ENCODE measurements around the gene PPP1R12B.
"Not testable (repeated sequence)": the region's sequence is repeated elsewhere in the genome, so short reads cannot be mapped to it uniquely, and the experiment has no call there.

PPP1R12B gene

DNA sequence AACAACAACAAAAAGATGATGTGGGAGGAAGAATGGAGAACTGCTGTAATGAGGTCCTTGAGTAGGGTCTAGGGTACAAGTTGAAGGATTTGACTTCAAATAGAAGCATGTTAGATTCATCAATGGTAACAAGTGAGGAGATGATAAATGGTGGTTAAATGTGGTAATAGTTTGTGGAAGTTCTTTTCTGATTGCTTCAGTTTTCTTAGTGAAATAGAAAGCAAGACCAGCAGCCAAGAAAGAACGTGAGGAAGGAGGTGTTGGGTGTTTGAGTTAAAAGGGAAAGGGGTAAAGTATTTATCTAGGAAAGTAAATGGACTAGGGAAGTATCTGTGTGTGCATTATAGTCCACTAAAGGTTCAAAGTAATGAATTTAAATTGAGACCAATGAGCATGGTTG lies 177.6 kb downstream of the PPP1R12B start:
- DNase-seq (ENCODE audit: low read depth in 2 of 3, low spot score in 2 of 3): not testable (repeated sequence)

DNA sequence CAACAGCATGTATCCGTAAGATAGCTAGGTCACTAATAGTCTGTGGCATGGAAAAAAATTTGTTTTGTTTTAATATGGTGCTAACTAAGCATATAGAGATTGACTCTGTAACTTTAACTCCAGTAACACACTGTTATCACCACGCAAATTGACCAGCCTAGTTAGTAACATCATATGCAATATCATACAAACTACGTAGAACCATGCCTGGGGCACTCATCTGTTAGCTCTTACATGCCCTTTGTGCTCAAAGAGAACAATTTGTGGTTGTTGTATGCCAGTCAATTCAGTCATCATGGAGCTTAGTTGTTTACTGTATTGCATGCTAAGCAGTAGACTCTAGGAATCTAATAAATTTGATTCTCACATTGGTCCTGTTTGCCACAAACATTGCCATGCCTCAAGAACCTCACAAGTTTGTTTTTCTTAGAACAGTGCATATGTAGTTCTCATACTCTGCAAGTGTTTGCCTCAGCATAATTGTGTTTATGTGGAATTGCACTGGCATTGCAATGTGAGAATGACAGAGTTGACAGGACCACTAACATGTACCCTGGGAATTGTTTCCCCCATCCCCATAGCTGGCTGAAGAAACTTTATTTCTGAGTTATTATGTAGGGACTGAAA lies 179.7 kb downstream of the PPP1R12B start:
- DNase-seq (ENCODE audit: low read depth in 2 of 3, low spot score in 2 of 3): not testable (repeated sequence)

DNA sequence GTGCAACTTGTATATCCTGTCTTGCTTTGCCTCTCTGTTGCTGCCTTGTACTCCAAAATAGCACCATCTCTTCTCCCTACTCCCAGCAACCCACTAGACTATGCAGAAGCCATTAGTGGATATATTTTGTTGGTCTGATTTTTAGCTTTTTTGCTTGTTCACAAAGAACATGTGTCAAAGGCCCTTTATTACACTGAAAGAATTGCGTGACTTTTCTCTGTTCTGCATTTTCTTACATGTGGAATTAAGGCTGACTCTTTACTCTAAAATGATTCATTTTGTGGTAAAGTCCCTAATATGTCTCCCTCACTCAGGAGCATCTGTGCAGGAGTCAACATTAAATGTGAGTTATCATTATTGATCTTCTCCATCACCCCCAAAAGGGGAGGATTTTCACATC lies 182.2 kb downstream of the PPP1R12B start:
- not testable (repeated sequence) for DNase-seq (ENCODE audit: low read depth in 2 of 3, low spot score in 2 of 3)

DNA sequence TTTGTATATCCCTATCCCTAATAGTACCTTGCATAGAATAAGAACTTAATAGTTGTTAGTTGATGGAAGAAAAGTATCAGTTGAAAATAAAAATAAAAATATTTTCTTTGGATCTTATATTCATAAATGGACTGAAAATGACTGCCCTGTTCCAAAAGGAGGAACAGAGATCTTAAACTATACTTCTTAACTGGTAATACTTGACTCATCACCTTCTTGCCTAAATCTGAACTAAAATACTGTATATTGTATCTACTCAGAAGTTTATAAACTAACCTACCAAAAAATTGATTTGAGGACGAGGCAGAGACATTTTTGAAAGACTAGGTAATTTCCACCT lies 182.9 kb downstream of the PPP1R12B start:
- DNase-seq (ENCODE audit: low read depth in 2 of 3, low spot score in 2 of 3): no peak

DNA sequence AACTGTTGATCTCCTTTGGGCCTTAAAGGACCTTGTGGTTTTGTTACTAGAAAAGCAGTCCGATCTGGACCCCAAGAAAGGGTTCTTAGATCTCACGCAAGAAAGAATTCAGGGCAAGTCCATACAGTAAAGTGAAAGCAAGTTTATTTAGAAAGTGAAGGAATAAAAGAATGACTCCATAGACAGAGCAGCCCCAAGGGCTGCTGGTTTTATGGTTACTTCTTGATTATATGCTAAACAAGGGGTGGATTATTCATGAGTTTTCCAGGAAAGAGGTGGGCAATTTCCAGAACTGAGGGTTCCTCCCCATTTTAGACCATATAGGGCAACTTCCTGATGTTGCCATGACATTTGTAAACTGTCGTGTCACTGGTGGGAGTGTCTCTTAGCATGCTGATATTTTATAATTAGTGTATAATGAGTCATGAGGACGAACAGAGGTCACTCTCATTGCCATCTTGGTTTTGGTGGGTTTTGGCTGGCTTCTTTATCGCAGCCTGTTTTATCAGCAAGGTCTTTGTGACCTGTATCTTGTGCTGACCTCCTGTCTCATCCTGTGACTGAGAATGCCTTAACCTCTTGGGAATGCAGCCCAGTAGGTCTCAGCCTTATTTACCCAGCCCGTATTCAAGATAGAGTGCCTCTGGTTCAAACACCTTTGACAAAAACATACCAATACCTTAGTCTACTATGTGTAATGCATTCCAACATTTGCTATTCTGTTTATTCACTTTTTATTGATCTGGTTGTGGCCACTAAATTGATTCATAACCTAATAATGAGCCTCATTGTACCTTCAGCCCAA lies 183.5 kb downstream of the PPP1R12B start:
- DNase-seq (ENCODE audit: low read depth in 2 of 3, low spot score in 2 of 3): not testable (repeated sequence)

DNA sequence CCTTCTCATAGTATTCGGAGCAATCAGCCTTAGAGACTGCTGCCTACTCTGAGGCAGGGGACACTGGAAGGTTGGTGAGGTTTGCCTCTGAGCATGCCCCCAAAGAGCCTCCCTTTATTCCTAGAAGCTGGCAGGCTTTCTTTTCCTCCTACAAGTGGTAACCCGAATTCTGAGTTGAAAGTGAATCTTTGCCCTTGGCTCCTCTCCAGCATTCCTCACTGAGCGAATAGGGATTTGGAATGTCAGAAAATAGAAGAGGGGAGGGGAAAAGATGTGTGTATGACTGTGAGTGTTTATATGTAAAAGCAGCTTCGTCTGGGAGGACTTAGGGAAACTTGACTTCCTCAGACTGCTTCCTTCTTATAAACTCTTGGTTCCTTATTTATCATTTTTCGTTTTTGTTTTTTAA lies 190.7 kb downstream of the PPP1R12B start:
- not testable (repeated sequence) for DNase-seq (ENCODE audit: low read depth in 2 of 3, low spot score in 2 of 3)

DNA sequence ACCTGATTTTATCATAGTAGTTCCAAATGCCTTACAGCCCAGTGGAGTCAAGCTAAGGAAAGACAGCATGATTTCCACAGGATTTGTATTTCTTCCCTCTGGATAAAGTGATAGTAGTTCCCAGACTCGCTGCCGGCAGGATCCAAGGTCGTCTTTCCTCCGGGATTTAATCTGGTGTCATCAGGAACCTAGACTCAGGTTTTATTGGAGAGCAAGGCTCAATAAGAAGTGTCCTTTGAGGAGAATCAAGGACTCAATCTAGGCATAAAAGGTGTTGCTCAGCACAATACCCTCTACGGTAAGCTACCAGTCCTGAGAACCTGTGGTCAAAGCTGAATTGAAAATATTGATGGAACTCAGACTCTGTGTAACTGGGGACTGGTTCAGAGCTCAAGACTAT lies 191.1 kb downstream of the PPP1R12B start:
- not testable (repeated sequence) for DNase-seq (ENCODE audit: low read depth in 2 of 3, low spot score in 2 of 3)

DNA sequence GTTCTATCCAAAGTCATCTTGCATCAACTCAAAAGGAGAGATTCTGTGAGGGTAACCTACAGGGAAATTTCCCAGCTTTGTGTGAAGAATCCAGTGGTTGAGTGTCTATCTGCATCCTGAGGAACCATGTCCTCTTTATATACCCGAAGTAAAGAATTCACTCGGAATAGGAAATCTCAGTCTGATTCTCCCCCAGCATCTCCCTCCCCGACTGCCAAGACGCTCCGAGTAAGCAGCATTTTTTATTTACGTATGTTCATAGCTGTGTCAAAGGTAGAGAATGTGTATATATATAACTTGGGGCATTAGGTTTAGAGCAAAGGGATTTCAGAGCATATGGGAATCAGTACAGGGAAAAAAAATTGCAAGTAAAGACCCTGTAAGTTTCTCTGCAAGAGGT lies 191.5 kb downstream of the PPP1R12B start:
- no peak for DNase-seq (ENCODE audit: low read depth in 2 of 3, low spot score in 2 of 3)

DNA sequence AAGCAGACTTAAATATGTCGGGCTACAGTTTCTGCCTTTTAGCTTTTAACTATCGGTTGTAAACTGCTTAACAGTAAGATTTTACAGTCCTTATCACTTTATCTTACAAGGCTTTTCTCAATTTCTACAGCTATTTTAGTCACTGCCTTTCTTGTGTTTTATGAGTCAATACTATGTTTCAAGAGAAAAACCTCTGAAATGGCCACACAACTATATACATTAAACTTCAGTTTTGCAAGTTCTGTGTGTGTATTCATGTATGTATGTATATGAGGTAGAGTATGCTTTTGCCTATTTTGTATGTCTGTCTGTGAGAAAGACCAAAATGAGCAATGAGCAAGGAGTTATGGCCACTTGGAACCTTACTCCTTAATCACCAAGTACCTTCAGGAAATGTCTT lies 191.9 kb downstream of the PPP1R12B start:
- no peak for DNase-seq (ENCODE audit: low read depth in 2 of 3, low spot score in 2 of 3)

DNA sequence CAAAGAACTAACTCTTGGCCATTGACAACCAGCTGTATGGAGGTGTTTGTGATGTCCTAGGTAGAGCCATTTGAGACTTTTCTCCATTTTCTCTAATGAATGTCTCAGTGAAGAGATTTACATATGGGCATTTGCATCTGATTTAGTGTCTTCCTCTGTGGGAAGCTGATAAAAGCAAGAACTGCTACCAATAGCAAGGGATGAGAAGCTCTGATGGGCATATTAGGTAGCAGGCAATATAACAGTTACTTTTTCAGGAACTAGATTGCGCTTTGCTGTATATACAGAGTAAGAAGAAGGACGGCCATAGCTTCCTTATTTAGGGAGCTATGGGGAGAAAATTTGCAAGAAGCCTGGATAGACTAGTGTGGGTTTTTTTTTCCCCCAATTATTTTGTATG lies 192.4 kb downstream of the PPP1R12B start:
- not testable (repeated sequence) for DNase-seq (ENCODE audit: low read depth in 2 of 3, low spot score in 2 of 3)

DNA sequence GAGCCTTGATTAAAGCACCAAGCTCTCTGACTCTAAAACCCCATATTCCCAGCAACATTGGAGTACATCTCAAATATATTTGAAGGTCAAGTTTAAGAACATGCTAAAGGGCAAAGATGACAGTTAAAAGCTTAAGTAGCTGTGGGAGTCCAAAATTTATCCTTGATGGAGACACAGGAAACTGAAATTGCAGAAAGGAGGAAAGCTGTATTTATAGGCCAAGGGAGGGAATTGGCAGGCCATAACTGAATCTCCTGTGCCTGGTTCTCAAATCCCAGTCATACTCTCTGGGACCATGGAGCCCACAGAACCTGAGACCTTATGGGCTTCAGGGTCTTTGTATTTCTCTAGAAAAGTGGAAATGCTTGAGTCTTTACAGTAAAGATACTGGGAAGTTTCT lies 193.9 kb downstream of the PPP1R12B start:
- DNase-seq (ENCODE audit: low read depth in 2 of 3, low spot score in 2 of 3): not testable (repeated sequence)

DNA sequence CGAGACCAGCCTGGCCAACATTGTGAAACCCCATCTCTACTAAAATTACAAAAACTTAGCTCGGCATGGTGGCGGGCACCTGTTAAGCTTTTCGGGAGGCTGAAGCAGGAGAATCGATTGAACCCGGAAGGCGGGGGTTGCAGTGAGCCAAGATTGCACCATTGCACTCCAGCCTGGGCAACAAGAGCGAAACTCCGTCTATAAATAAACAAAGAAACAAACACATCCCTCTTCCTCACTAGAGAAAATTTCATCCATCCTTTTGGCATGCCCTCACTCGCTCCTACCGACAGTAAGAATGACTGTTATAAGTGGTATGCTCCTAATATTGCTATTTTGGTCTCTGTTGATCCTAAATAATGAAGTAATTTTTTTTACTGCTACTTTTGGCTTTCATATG lies 195.0 kb downstream of the PPP1R12B start:
- DNase-seq (ENCODE audit: low read depth in 2 of 3, low spot score in 2 of 3): not testable (repeated sequence)

DNA sequence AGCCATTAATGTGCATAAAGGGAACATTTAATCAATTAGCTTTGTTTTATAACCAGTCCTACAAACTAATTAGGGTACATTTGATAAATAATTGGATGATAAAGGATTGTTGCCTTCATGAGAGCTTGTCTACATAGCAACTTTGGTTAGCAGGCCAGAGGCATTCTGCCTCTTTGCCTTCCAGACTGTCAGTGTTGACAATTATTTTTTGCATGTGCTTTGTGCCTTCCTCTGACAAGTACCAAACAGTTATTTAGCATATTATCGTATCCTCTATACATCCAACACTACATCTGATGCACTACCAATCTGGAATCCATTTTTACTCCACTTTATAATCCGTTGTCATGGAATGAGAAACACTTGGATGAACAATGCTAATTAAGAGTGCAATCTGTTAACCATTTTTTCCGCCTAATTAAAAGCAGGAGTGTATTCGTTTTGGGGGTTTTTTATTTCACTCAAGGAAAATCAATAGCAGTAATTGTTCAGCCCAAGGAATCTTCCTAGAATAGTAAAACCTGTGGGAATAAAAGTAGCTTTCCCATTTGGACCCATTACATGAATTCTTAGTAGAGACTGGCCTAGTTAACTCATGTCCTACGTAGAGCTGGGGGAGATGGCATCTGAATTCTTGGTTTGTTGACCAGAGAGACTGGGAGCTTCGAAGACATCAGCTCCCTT lies 196.4 kb downstream of the PPP1R12B start:
- DNase-seq (ENCODE audit: low read depth in 2 of 3, low spot score in 2 of 3): not testable (repeated sequence)

DNA sequence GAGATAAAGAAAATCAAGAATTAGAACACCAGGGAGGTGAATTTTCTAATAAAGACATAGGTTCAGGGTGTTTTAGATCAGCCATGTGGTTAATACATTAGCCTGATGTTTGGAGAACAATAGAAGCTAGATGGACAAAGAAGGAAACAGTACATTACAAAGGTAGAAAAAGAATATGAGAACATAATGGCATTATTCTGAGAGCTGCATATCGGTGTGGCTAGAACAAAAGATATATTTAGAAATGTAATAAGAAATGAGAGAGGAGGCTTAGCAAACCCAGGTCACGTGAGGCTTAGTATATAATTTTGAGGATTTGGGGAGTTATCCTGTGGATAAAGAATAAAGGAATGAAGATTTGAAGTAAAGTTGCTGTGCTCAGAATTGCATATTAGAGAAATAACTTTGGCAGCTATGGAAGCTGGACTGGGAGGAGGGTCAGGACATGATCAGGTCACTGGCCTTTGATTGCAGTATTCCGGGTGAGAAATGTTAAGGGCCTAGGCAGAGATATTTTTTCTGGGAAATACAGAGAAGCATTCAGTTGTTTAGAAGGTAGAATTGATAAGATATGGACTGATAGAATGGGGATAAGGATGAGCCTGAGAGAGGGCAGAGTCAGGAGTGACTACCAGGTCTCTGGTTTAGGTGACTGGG lies 197.3 kb downstream of the PPP1R12B start:
- DNase-seq (ENCODE audit: low read depth in 2 of 3, low spot score in 2 of 3): not testable (repeated sequence)

DNA sequence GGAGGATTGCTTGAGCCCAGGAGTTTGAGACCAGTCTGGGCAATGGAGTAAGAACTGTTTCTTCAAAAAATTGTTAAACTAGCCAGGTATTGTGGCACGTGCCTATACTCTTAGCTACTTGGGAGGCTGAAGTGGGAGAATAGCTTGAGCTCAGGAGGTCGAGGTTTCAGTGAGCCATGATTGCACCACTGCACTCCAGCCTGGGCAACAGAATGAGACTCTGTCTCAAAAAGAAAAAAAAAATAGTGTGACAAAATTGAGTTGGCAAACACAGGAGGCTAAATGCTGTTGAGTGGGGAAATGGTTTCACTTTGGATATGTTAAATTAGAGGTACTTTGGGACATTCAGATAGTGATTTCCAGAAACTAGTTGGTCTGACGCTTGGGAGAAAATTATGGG lies 197.9 kb downstream of the PPP1R12B start:
- not testable (repeated sequence) for DNase-seq (ENCODE audit: low read depth in 2 of 3, low spot score in 2 of 3)

DNA sequence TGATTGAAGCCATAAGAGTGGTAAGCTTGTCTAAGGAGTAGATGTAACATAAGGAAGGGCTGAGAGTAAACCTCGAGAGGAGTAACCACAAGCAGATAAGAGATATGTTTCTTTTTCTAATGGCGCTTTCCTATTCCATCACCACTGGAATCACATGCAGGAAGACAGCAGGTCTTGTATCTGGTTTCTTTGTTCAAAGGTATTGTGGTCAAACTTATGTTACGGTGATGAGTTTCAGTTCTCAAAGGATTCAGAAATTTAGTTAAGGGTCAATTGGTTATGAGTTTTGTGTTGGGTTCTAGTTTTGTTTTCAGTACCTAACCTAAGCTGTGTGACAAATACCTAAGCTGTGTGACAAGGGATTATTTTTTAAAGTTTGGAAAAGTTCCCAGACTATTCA lies 198.3 kb downstream of the PPP1R12B start:
- not testable (repeated sequence) for DNase-seq (ENCODE audit: low read depth in 2 of 3, low spot score in 2 of 3)

DNA sequence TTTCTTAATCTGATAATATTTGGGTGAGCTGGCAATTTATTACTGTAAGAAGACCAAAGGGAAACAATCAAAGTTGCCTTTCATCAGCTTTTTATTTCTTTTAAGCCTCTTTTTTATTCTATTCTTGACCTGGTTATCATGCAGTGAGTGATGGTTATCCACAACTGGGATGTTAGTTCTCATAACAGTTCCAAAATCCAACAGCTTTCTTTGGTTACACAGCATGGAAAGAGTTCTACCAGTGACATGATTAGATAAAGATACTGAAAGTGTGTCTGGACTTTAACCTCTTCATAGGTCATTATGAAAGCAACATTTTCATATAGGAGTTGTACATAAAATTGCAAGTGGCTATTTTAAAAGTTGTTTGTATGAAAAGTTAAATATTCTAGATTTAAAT lies 198.7 kb downstream of the PPP1R12B start:
- no peak for DNase-seq (ENCODE audit: low read depth in 2 of 3, low spot score in 2 of 3)

DNA sequence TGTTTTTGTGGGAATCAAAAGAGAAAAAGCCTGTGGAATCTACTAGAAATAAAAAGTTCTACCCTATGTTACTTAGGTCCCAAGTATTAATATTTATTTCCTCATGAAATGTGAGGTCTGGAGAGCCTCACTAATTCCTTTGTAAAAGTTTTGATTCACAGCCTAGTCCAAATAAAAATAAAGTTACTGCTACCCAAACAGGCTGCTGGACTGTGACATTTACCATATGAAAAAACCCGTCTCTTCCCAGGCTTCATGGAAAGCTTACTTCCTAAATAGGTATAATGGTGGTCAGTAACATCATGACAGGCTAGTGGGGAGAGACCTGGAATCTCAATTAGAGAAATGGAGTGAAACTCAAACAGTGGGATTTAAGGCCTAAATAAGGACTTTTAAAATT lies 201.6 kb downstream of the PPP1R12B start:
- DNase-seq (ENCODE audit: low read depth in 2 of 3, low spot score in 2 of 3): not testable (repeated sequence)

DNA sequence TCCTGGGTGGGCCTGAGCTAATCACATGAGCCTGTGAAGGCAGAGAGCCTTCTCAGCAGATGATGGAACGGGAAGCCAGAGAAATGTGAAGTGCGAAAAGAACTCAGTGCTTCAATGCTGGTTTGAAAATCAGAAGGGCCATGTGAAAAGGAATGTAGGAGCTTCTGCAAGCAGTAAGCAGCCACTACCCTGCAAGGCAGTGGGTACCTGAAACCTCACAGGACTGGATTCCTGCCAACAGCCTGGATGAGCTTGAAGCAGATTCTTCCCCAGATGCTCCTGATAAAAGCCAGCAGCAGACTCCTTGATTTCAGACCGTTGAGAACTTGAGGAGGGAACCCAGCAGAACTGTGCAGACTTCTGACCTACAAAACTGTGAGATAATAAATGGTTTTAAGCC lies 203.2 kb downstream of the PPP1R12B start:
- DNase-seq (ENCODE audit: low read depth in 2 of 3, low spot score in 2 of 3): no peak

DNA sequence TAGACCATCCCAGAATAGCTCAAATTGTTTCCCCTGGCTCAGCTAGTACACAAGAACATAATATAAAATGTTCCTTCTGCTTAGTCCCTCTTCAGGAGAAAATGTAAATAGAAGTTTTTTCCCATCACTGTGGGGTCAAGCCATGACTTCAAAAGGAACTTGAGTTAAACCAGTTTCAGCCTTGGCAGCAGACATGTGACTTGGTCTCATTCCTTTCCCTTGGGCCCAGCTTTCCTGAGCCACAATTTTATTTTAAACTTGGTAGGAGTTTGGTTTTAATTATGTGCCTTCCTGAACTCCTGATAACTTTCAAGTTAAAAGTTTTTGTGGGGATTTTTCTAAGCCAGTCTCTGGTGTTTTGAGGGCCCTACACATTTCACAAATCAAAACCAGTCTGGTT lies 204.1 kb downstream of the PPP1R12B start:
- not testable (repeated sequence) for DNase-seq (ENCODE audit: low read depth in 2 of 3, low spot score in 2 of 3)

DNA sequence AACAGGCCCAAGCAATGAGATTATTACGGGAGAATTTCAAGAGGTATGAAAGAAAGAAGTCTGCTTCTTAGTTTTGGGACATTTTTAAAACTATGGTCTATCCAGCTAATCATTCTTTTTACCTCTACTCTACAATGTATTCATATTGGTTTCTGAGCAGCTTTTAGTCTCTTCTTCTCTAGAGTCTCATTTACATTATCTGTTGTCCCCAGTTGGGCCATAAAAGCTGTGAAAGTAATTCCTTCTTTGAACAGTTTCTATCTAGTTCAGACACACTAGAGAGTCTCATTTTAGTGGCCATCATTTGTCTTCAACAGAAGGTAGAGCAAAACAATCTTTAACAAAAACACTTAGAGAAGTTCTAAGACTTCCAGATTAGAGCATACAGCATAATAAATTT lies 204.6 kb downstream of the PPP1R12B start:
- DNase-seq (ENCODE audit: low read depth in 2 of 3, low spot score in 2 of 3): not testable (repeated sequence)
